ENCODE results near the gene POGK. TPM values are rescaled to one million over a fixed set of nuclear protein-coding genes. Genes with fewer than 3 reads are reported as not detected.
"Not testable (repeated sequence)": the region's sequence is repeated elsewhere in the genome, so short reads cannot be mapped to it uniquely, and the experiment has no call there.

Gene POGK
- polyA plus RNA-seq, 4 donors = 4.5 to 26.4 (median 7.8) TPM

GRCh38 chr1:166876540-166876838 lies 37.2 kb downstream of the POGK start:
- Histone ChIP-seq H3K27me3 (ENCODE audit: control insufficient read depth in 3 of 3, insufficient read depth in 3 of 3, low read length in 3 of 3) (no peaks in the 10 kb centered on the region), H3K4me3 (ENCODE audit: low read depth in 1 of 3, low read length in 3 of 3) (peak overlapping the region in 2 of 3 donors; percentile 62 to 76), H3K4me1 (ENCODE audit: control insufficient read depth in 3 of 3, insufficient read depth in 2 of 3, low read depth in 1 of 3, low read length in 2 of 3) (peaks cover 2 to 6% (median 3%) of the 10 kb centered on the region in 3 donors), H3K36me3 (ENCODE audit: control insufficient read depth in 3 of 3, insufficient read depth in 2 of 3, low read depth in 1 of 3, low read length in 3 of 3) (no peaks in the 10 kb centered on the region), H3K9me3 (ENCODE audit: control insufficient read depth in 2 of 2, insufficient read depth in 1 of 2, low read depth in 1 of 2, low read length in 1 of 2) (no peaks in the 10 kb centered on the region), H3K27ac (ENCODE audit: low read depth in 1 of 3, low read length in 2 of 3) (peak overlapping the region in 2 of 3 donors; percentile 42 to 95)
- DNase-seq (no peak), FAIRE-seq (no peak)
- WGBS, 3 donors = 0 to 1% (median 1%) methylated on average over 7 of the region's 7 CpGs

- not testable (repeated sequence) for FAIRE-seq; H3K36me3 ChIP-seq (ENCODE audit: control insufficient read depth in 3 of 3, insufficient read depth in 2 of 3, low read depth in 1 of 3, low read length in 3 of 3); DNase-seq; H3K4me1 ChIP-seq (ENCODE audit: control insufficient read depth in 3 of 3, insufficient read depth in 2 of 3, low read depth in 1 of 3, low read length in 2 of 3); H3K4me3 ChIP-seq (ENCODE audit: low read depth in 1 of 3, low read length in 3 of 3); H3K27ac ChIP-seq (ENCODE audit: low read depth in 1 of 3, low read length in 2 of 3); H3K9me3 ChIP-seq (ENCODE audit: control insufficient read depth in 2 of 2, insufficient read depth in 1 of 2, low read depth in 1 of 2, low read length in 1 of 2); H3K27me3 ChIP-seq (ENCODE audit: control insufficient read depth in 3 of 3, insufficient read depth in 3 of 3, low read length in 3 of 3)
- 95 to 96% (median 96%) methylated on average over 14 to 19 of the region's 21 CpGs for WGBS, 3 donors
These were observed 39.1 kb downstream of the POGK start for GRCh38 chr1:166878173-166878917.

DNA sequence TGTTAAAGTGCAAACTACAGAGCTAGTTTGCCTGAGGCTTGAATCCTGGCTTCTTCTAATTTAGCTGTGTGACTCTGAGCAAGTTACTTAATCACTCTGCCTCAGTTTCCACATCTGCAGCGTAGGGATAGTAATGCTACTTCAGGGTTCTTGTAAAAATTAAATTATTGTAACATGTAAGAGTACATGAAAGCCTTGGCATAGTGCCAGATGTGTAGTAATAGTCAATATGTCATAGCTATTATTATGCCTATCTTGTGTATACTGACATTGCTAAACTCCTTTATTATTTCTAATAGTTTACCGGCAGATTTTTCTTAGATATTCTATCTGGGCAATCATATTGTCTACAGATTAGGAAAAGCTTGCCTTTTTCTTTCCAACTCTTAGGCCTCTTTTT lies 43.6 kb downstream of the POGK start:
- no peak for DNase-seq
- Histone ChIP-seq H3K27me3 (ENCODE audit: control insufficient read depth in 3 of 3, insufficient read depth in 3 of 3, low read length in 3 of 3) (peaks cover 0 to 29% (median 0%) of the 10 kb centered on the region in 3 donors), H3K4me1 (ENCODE audit: control insufficient read depth in 3 of 3, insufficient read depth in 2 of 3, low read depth in 1 of 3, low read length in 2 of 3) (peaks cover 0 to 4% (median 0%) of the 10 kb centered on the region in 3 donors), H3K4me3 (ENCODE audit: low read depth in 1 of 3, low read length in 3 of 3) (no peak overlapping the region), H3K9me3 (ENCODE audit: control insufficient read depth in 2 of 2, insufficient read depth in 1 of 2, low read depth in 1 of 2, low read length in 1 of 2) (no peaks in the 10 kb centered on the region), H3K36me3 (ENCODE audit: control insufficient read depth in 3 of 3, insufficient read depth in 2 of 3, low read depth in 1 of 3, low read length in 3 of 3) (no peaks in the 10 kb centered on the region), H3K27ac (ENCODE audit: low read depth in 1 of 3, low read length in 2 of 3) (no peak overlapping the region)
- FAIRE-seq = no peak
- WGBS, 3 donors = 37 to 52% (median 43%) methylated on average over 2 of the region's 2 CpGs

GRCh38 chr1:166884040-166884642 lies 44.9 kb downstream of the POGK start:
- FAIRE-seq (no peak), DNase-seq (peak; percentile 39 to 52)
- H3K36me3 ChIP-seq (ENCODE audit: control insufficient read depth in 3 of 3, insufficient read depth in 2 of 3, low read depth in 1 of 3, low read length in 3 of 3) = no peaks in the 10 kb centered on the region
- H3K4me3 ChIP-seq (ENCODE audit: low read depth in 1 of 3, low read length in 3 of 3) = no peak overlapping the region
- H3K9me3 ChIP-seq (ENCODE audit: control insufficient read depth in 2 of 2, insufficient read depth in 1 of 2, low read depth in 1 of 2, low read length in 1 of 2) = no peaks in the 10 kb centered on the region
- no peak overlapping the region for H3K27ac ChIP-seq (ENCODE audit: low read depth in 1 of 3, low read length in 2 of 3)
- peaks cover 0 to 4% (median 0%) of the 10 kb centered on the region in 3 donors for H3K4me1 ChIP-seq (ENCODE audit: control insufficient read depth in 3 of 3, insufficient read depth in 2 of 3, low read depth in 1 of 3, low read length in 2 of 3)
- WGBS, 3 donors = 9 to 15% (median 10%) methylated on average over 38 to 44 of the region's 44 CpGs
- peaks cover 0 to 29% (median 0%) of the 10 kb centered on the region in 3 donors for H3K27me3 ChIP-seq (ENCODE audit: control insufficient read depth in 3 of 3, insufficient read depth in 3 of 3, low read length in 3 of 3)

DNA sequence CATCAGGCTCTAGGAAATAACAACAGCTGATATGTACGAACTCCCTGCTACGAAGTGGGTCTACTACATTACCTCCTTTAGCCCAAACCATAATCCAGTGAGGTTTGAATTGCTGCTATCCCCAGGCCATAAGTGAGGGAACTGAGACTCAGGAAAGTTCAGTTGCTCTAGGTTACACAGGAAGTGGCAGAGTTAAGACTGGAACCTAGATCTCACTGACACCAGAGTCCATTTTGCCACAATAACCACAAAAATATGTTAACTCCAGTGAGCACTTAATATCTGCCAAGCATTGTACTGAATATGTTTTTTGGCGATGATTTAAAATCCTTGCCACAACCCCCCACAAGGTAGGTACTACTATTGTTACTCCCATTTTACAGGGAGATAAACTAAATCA lies 45.7 kb downstream of the POGK start:
- peaks cover 0 to 29% (median 0%) of the 10 kb centered on the region in 3 donors for H3K27me3 ChIP-seq (ENCODE audit: control insufficient read depth in 3 of 3, insufficient read depth in 3 of 3, low read length in 3 of 3)
- H3K4me3 ChIP-seq (ENCODE audit: low read depth in 1 of 3, low read length in 3 of 3) = no peak overlapping the region
- peaks cover 0 to 4% (median 0%) of the 10 kb centered on the region in 3 donors for H3K4me1 ChIP-seq (ENCODE audit: control insufficient read depth in 3 of 3, insufficient read depth in 2 of 3, low read depth in 1 of 3, low read length in 2 of 3)
- WGBS, 3 donors = 84 to 96% (median 88%) methylated on average over 3 of the region's 3 CpGs
- DNase-seq (no peak), FAIRE-seq (no peak)
- no peaks in the 10 kb centered on the region for H3K36me3 ChIP-seq (ENCODE audit: control insufficient read depth in 3 of 3, insufficient read depth in 2 of 3, low read depth in 1 of 3, low read length in 3 of 3)
- H3K9me3 ChIP-seq (ENCODE audit: control insufficient read depth in 2 of 2, insufficient read depth in 1 of 2, low read depth in 1 of 2, low read length in 1 of 2) = no peaks in the 10 kb centered on the region
- H3K27ac ChIP-seq (ENCODE audit: low read depth in 1 of 3, low read length in 2 of 3) = no peak overlapping the region

DNA sequence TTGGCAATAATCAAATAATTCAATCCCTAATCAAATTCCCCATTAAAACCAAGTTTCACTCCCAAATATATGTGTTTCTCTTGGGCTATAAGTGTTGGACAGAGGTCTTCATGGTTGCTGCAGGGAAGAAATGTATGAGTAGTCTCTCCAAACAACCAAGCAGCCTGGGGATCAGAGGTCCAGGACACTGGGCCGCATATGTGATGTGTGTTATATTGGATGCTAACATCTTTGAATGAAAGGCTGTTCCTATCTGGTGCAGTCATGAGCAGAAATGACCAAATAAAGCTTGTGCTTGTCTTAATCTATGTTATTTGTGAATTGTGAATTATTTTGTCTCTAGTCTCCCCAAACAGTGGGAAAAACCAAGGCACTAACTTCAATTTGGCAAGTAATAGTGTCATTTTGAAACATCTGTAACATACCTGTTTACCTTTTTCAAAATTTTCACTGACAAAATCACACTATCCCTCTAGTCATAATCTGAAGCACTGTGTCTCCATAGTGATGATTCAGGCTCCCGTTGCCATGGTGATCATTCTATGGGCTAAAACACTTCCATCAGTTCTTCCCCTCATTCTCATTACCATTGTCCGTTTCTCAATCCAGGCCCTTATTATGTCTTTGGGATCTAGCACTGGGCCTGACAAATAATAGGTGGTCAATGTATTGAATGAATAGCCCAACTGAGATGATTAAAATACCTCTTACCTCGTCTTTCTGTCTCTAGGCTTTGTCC lies 49.3 kb downstream of the POGK start:
- FAIRE-seq = no peak
- WGBS, 3 donors = 79 to 83% (median 82%) methylated on average over 4 of the region's 4 CpGs
- H3K27me3 ChIP-seq (ENCODE audit: control insufficient read depth in 3 of 3, insufficient read depth in 3 of 3, low read length in 3 of 3) = peaks cover 0 to 30% (median 0%) of the 10 kb centered on the region in 3 donors

DNA sequence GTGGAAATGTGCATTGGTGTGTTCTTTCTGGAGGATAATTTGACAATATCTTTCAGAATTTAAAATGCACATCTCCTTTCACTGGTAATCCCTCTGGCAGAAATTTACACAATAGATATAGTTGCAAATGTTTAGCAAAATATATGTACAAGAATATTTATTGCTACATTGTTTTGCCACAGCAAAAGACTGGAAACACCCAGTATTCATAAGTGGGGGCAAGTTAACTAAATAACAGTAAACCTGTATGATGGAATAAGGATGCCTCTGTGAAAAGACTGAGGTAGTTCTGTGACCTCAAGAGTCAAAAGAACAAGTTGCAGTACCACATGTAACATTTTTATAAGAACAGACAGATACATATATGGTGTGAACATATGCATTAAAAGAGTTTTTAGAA lies 50.5 kb downstream of the POGK start:
- no peak overlapping the region for H3K4me3 ChIP-seq (ENCODE audit: low read depth in 1 of 3, low read length in 3 of 3)
- H3K27me3 ChIP-seq (ENCODE audit: control insufficient read depth in 3 of 3, insufficient read depth in 3 of 3, low read length in 3 of 3) = peaks cover 0 to 21% (median 2%) of the 10 kb centered on the region in 3 donors
- no peaks in the 10 kb centered on the region for H3K36me3 ChIP-seq (ENCODE audit: control insufficient read depth in 3 of 3, insufficient read depth in 2 of 3, low read depth in 1 of 3, low read length in 3 of 3)
- no peaks in the 10 kb centered on the region for H3K4me1 ChIP-seq (ENCODE audit: control insufficient read depth in 3 of 3, insufficient read depth in 2 of 3, low read depth in 1 of 3, low read length in 2 of 3)
- no peaks in the 10 kb centered on the region for H3K9me3 ChIP-seq (ENCODE audit: control insufficient read depth in 2 of 2, insufficient read depth in 1 of 2, low read depth in 1 of 2, low read length in 1 of 2)
- no peak for FAIRE-seq
- no peak for DNase-seq
- H3K27ac ChIP-seq (ENCODE audit: low read depth in 1 of 3, low read length in 2 of 3) = no peak overlapping the region

More for the DNA sequence above, 49.3 kb downstream of the POGK start:
- Histone ChIP-seq H3K4me1 (ENCODE audit: control insufficient read depth in 3 of 3, insufficient read depth in 2 of 3, low read depth in 1 of 3, low read length in 2 of 3) (peaks cover 0 to 4% (median 0%) of the 10 kb centered on the region in 3 donors), H3K9me3 (ENCODE audit: control insufficient read depth in 2 of 2, insufficient read depth in 1 of 2, low read depth in 1 of 2, low read length in 1 of 2) (no peaks in the 10 kb centered on the region), H3K27ac (ENCODE audit: low read depth in 1 of 3, low read length in 2 of 3) (no peak overlapping the region), H3K4me3 (ENCODE audit: low read depth in 1 of 3, low read length in 3 of 3) (no peak overlapping the region), H3K36me3 (ENCODE audit: control insufficient read depth in 3 of 3, insufficient read depth in 2 of 3, low read depth in 1 of 3, low read length in 3 of 3) (no peaks in the 10 kb centered on the region)
- DNase-seq = no peak

DNA sequence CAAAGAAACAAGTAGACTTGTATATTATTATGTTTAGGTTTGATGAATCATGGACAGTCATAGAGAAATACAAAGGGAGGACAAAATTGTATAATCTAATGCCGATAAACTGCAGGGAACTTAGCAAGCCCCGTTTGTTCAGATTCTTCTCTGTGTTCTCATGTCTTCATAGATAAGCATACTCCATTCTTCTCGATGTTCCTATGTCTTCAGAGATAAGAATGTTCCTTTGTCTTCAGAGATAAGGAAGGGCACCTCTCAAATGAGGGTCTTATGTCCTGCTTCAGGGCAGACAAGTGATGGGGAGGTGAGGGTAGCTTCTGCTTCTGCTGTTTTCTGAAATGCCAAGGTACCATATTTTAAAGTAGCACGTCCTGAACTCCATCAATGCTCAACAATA lies 56.5 kb downstream of the POGK start:
- DNase-seq (no peak), FAIRE-seq (no peak)
- H3K36me3 ChIP-seq (ENCODE audit: control insufficient read depth in 3 of 3, insufficient read depth in 2 of 3, low read depth in 1 of 3, low read length in 3 of 3) = no peaks in the 10 kb centered on the region
- peaks cover 0 to 8% of the 10 kb centered on the region in 2 donors for H3K9me3 ChIP-seq (ENCODE audit: control insufficient read depth in 2 of 2, insufficient read depth in 1 of 2, low read depth in 1 of 2, low read length in 1 of 2)
- no peak overlapping the region for H3K4me3 ChIP-seq (ENCODE audit: low read depth in 1 of 3, low read length in 3 of 3)
- WGBS, 3 donors = 46 to 71% (median 70%) methylated on average over 4 of the region's 4 CpGs
- no peaks in the 10 kb centered on the region for H3K4me1 ChIP-seq (ENCODE audit: control insufficient read depth in 3 of 3, insufficient read depth in 2 of 3, low read depth in 1 of 3, low read length in 2 of 3)
- no peak overlapping the region for H3K27ac ChIP-seq (ENCODE audit: low read depth in 1 of 3, low read length in 2 of 3)
- H3K27me3 ChIP-seq (ENCODE audit: control insufficient read depth in 3 of 3, insufficient read depth in 3 of 3, low read length in 3 of 3) = peaks cover 0 to 10% (median 2%) of the 10 kb centered on the region in 3 donors

Measured in small intestine (tissue), 7 donors.